Prostate gland (tissue), 2 donors: Measurements from ENCODE around the gene CRIM1.

ENCODE experiments used
- CTCF ChIP-seq, 4 experiments: fragments of 200-600 bp in 2 of 4; fragments of 450-650 bp in 2 of 4; sonication (generic) in 2 of 4; IDR thresholded peaks; 1 replicate in 3 of 4; 2 replicates in 1 of 4; pipeline ENCODE4 v1.5.1; 2016 to 2019; ENCODE audit warnings: antibody characterized with exemption in 4 of 4, mild to moderate bottlenecking in 2 of 4, moderate library complexity in 2 of 4
- POLR2A ChIP-seq: fragments of 450-650 bp; IDR thresholded peaks from one replicate; pipeline ENCODE4 v1.6.1; 2016; ENCODE audit warnings: antibody characterized with exemption, mild to moderate bottlenecking
- POLR2AphosphoS5 ChIP-seq: sonication (generic); formaldehyde crosslinking; IDR thresholded peaks from one replicate; pipeline ENCODE4 v1.6.1; 2017; ENCODE audit warnings: antibody characterized with exemption

- TF ChIP-seq CTCF (IDR thresholded peaks at IDR 0.05) (no peak), POLR2AphosphoS5 (no peak), POLR2A (no peak)
Observed at GRCh38 chr2:36479406-36479805, 123.8 kb downstream of the CRIM1 start.
